Retina (tissue), 1 donor: ENCODE data around the gene XPC.
"Not testable (repeated sequence)": the region's sequence is repeated elsewhere in the genome, so short reads cannot be mapped to it uniquely, and the experiment has no call there.

Experiments used
- DNase-seq: peaks from one replicate; pipeline ENCODE4 v3.0.0-alpha.2; 2016

Gene XPC

GRCh38 chr3:14132120-14132519 is 46.3 kb downstream of the XPC start:
- no peak for DNase-seq

DNA sequence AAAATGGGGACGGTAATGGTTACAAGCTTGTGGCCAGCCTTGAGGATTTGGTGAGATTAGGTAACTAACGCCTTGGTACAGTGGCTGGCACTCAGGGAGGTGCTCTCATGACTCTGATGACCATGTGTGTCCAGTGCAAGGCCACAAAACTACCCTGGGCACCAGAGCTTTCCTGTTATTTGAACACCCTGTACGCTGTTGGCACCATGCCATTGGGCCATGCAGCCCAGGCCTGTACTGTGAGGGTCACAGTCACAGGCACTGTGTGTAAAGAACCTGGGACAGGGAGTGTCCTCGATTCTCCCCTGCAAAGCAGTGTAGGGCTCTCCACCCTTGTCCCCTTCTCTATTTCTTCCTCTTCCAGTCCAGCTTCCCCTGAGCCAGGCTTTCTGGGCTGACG is 47.3 kb downstream of the XPC start:
- no peak for DNase-seq

DNA sequence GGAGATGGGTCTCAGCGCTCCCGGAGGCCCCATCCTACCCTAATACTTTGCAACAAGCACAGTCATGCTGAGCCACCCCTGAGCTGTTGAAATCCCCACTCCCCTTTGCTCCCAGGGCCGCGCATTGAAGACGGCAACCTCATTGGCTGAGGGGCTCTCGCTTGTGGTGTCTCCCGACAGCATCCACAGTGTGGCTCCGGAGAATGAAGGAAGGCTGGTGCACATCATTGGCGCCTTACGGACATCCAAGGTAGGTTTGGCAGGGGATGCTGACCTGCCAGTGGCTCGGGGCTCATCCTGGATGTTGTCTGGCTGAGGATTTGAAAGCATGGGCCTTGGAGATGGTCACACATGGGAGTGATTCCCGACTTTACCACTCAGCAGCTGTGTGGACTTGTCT is 47.7 kb downstream of the XPC start:
- DNase-seq, result no peak

- no peak for DNase-seq
These were observed 48.2 kb downstream of the XPC start for GRCh38 chr3:14130230-14130629.

DNA sequence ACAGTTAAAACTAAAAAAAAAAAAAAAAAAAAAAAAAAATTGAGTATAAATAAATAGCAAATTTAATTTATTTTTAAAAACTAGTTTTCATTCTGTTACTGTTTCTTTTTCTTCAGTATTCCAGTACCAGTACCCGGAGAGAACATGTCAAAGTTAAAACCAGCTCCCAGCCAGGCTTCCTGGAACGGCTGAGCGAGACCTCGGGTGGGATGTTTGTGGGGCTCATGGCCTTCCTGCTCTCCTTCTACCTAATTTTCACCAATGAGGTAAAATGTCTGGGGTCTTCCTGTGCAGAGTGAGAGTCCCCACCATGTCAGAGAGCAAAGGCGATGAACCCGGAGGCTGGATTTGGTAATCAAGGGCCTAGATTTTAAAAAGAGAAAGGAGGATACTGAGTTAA is 49.1 kb downstream of the XPC start:
- DNase-seq, result no peak

DNA sequence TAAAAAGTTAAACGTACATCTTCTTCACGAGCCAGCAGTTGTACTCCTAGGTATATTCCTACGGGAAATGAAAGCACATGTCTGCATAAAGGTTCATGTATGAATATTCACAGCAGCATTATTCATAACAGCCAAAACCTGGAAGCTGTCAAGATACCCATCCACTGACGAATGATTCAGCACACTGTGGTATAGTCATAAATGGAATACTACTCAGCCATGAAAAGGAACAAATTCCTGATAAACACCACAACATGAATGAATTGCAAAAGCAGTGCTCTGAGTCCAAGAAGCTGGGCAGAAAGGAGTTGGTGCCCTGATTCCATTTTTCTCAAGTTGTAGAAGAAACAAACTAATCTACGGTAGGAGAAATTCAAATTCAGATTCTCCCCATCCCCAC is 49.7 kb downstream of the XPC start:
- DNase-seq, result no peak

DNA sequence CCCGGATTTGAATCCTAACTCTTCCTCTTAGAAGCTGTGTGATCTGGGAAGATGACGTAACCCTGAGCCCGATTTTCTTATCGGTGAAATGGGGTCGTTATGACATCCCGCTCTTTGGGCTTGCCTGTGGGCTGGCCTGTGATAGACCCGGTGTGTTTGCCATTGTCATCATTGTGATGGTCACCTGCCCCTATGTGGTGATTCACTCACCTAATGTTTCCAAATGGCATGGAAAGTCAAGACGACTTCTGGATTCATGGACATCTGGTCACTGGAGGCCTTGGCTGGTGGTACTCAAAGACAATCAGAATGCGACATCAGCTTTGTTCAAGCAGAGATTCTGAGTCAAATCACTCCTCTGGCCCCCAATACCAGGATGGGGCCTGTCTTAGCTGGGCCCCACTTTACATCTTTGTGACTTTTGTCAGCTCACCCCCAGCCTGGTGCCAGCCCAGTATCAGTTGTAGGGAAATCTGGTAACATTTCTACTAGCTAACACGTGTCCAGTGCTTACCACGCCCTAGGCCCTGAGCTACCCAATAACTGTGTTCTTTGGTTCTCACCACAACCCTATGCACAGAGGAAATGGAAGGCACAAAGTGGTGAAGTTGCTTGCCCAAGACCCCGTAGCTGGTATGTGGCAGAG is 50.8 kb downstream of the XPC start:
- no peak for DNase-seq

DNA sequence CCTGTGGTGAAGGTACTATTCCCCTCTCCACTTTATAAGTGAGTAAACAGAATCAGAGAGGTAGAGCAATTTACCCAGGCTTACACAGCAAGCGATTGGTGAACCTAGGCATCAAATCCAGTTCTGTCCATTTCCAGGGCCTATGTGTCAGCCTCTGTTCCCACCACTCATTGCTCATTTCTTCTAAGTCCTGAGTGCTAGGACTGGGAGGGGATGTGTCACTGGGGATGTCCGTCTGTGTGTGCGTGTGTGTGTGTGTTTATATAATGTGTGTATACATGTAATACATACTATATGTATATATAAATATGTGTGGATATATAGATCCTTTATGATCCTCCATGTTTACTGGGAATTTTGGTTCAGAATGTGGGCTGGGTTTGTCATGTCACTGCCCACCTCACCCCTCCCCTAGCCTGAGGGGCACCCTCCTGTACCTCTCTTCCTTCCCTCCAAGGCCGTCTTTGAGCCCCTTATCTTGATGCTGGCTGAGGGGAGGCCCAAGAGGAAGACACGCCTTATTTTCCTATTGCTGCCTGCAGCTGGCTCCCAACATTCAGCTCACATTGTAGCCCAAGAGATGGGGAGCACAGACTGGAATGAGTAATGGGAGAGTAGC is 51.4 kb downstream of the XPC start:
- no peak for DNase-seq

- DNase-seq, result no peak
These were observed 52.1 kb downstream of the XPC start for GRCh38 chr3:14126017-14126886.

GRCh38 chr3:14125193-14126016 is 53.0 kb downstream of the XPC start:
- no peak for DNase-seq

GRCh38 chr3:14124615-14125192 is 53.7 kb downstream of the XPC start, which contains the start of the genes CHCHD4 and TMEM43:
Gene CHCHD4 (minus strand): TSS chr3:14124870. CDS start chr3:14124676, 194 bp downstream.
Gene TMEM43 (plus strand): TSS chr3:14125052. CDS start chr3:14125194, 142 bp downstream.
- peak; percentile 96 for DNase-seq

DNA sequence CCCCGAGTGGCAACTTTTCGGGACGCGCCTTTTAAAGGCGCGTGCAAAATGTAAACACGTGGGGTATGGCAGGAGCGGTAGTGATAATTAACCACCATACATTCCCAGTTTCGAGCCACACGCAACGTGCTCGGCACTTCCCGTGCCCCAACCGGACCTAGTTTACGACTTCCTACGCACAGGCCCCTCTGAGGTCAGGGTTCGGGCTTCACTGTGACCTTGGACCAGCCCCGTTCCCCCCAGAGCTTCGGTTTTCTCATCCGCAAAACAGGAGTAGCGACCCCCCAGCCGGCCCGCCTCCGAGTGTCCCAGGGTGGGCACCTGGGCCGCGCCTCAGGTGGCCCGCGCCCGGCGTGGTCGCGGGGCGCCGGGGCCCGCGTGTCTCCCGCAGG is 54.2 kb downstream of the XPC start:
- DNase-seq, result no peak

DNA sequence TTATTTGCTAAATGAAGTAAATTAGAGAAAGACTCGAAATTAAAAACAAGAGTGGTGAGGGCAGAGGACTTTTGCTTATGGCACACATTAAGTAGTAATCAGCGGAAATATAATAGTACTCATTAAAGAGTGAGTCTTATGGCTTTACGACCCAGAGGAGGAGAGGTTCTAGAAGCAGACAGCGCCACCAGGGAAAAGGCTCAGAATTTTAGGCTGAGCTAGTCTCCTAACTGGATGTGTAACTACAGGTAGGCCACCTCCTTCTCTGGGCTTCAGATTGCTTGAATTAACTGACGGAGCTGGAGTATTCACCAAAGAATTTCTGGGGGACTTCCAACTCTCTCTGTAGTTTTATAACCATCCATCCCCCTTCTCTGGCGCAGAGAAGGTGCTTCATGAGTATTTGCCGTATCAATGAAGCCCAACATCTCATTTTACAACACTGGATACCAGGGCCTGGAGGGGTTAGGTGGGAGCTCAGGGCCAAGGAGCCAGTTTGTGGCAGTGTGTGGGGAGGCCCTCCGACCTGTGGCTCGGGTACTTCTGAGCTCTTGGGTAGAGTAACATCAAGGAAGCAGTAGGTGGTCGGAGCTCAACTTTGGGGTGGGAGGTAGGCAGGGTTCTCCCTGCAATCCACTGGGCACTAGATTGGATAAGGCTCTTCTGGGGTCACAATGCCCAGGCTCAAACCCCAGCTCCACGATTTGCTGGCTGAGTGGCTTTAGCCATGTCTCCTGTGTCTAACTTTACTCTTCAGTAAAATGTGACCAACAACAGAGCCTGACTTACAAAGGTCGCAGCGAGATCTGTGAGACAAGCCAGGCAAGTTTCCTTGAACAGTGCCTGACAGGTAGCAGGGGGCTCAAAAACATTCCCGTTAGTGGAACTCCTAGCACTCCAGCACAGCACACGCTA is 54.8 kb downstream of the XPC start:
- no peak for DNase-seq

GRCh38 chr3:14122301-14122700 is 56.1 kb downstream of the XPC start:
- no peak for DNase-seq

- no peak for DNase-seq
These were observed 56.5 kb downstream of the XPC start for GRCh38 chr3:14121859-14122258.

GRCh38 chr3:14120921-14121448 is 57.4 kb downstream of the XPC start:
- DNase-seq, result not testable (repeated sequence)

GRCh38 chr3:14120111-14120920 is 58.1 kb downstream of the XPC start:
- no peak for DNase-seq

- DNase-seq, result no peak
These were observed 58.8 kb downstream of the XPC start for GRCh38 chr3:14119651-14120050.

- DNase-seq, result no peak
These were observed 59.7 kb downstream of the XPC start for GRCh38 chr3:14118400-14119381.
